PC-3 (cell line): ENCODE data around the gene ST6GALNAC3. TPM values are rescaled to one million over a fixed set of nuclear protein-coding genes. Genes with fewer than 3 reads are reported as not detected.

Experiments used
- ATAC-seq: fragments of 200-7000 bp; cut with Tn5 transposase; 2 replicates; pipeline ENCODE4 v1.9.1; 2020; ENCODE audit warnings: mild to moderate bottlenecking, moderate library complexity
- BruUV-seq: library from RNA; stranded (reverse); fragments of 400-500 nt; replicated peaks from 2 replicates; lab custom pipeline; 2021; lab: Mats Ljungman, UMichigan
- CTCF ChIA-PET: fragments of 300-600 bp; sonication (Branson Sonifier 250); formaldehyde crosslinking; loops from one replicate; lab custom pipeline; 2022; ENCODE audit warnings: antibody characterized with exemption; lab: Charles Lee
- POLR2A ChIA-PET: fragments of 300-600 bp; sonication (Branson Sonifier 250); formaldehyde crosslinking; loops from one replicate; lab custom pipeline; 2022; ENCODE audit warnings: antibody characterized with exemption; ENCODE audit not compliant: unreplicated experiment; lab: Charles Lee
- DNase-seq: peaks from one replicate; pipeline ENCODE4 v3.0.0-alpha.2; 2015
- H2AFZ ChIP-seq: fragments of 300-600 bp; sonication (generic); 2 replicates; pipeline ENCODE4 v1.6.0; 2016; ENCODE audit warnings: antibody characterized with exemption, low read length
- H3F3A ChIP-seq: fragments of 300-600 bp; sonication (generic); one replicate; pipeline ENCODE4 v1.6.0; 2017; ENCODE audit warnings: antibody characterized with exemption, low read length, control low read depth, mild to moderate bottlenecking; ENCODE audit not compliant: unreplicated experiment
- H3K27ac ChIP-seq: fragments of 300-600 bp; sonication (generic); 2 replicates; pipeline ENCODE4 v1.5.1; 2016; ENCODE audit warnings: mild to moderate bottlenecking, low read length
- H3K27me3 ChIP-seq: fragments of 300-600 bp; sonication (generic); 2 replicates; pipeline ENCODE4 v1.6.1; 2016; ENCODE audit warnings: low read length, mixed read lengths
- H3K36me3 ChIP-seq: fragments of 300-600 bp; sonication (generic); 2 replicates; pipeline ENCODE4 v1.6.1; 2016; ENCODE audit warnings: low read depth, mixed run types, low read length, mixed read lengths
- H3K4me1 ChIP-seq: fragments of 300-600 bp; sonication (generic); 2 replicates; pipeline ENCODE4 v1.5.1; 2016; ENCODE audit warnings: low read length; ENCODE audit not compliant: insufficient read depth
- H3K4me2 ChIP-seq: fragments of 300-600 bp; sonication (generic); 2 replicates; pipeline ENCODE4 v1.6.0; 2016; ENCODE audit warnings: low read length
- H3K4me3 ChIP-seq: fragments of 300-600 bp; sonication (generic); 2 replicates; pipeline ENCODE4 v1.5.1; 2016; ENCODE audit warnings: mild to moderate bottlenecking, low read length, mixed read lengths
- H3K79me2 ChIP-seq: fragments of 300-600 bp; sonication (generic); 2 replicates; pipeline ENCODE4 v1.6.1; 2017; ENCODE audit warnings: low read length, mixed read lengths
- H3K9ac ChIP-seq: fragments of 300-600 bp; sonication (generic); 2 replicates; pipeline ENCODE4 v1.6.0; 2016; ENCODE audit warnings: mild to moderate bottlenecking, low read length
- H3K9me2 ChIP-seq: fragments of 300-600 bp; sonication (generic); replicated peaks from 2 replicates; pipeline ENCODE4 v1.6.1; 2016; ENCODE audit warnings: mixed run types, low read length, mixed read lengths
- H3K9me3 ChIP-seq: fragments of 300-600 bp; sonication (generic); 2 replicates; pipeline ENCODE4 v1.6.1; 2016; ENCODE audit warnings: low read length, mixed read lengths
- H4K20me1 ChIP-seq: fragments of 300-600 bp; sonication (generic); 2 replicates; pipeline ENCODE4 v1.6.1; 2016; ENCODE audit warnings: low read length, mixed read lengths
- CTCF ChIP-seq: fragments of 300-600 bp; sonication (generic); conservative IDR thresholded peaks from 2 replicates; pipeline ENCODE4 v1.5.1; 2017; ENCODE audit warnings: antibody characterized with exemption, low read depth, mild to moderate bottlenecking, low read length
- EZH2 ChIP-seq: fragments of 300-600 bp; sonication (generic); IDR thresholded peaks from one replicate; pipeline ENCODE4 v1.6.1; 2017; ENCODE audit warnings: antibody characterized with exemption, mild to moderate bottlenecking, low read length; ENCODE audit not compliant: unreplicated experiment
- EZH2phosphoT487 ChIP-seq: fragments of 300-600 bp; sonication (generic); IDR thresholded peaks from 2 replicates; pipeline ENCODE4 v1.6.1; 2018; ENCODE audit warnings: mild to moderate bottlenecking, antibody characterized with exemption, low read length, borderline replicate concordance
- intact Hi-C: fragments of 100-400 bp; cut with micrococcal nuclease; formaldehyde crosslinking; loops from 2 replicates; pipeline ENCODE4 v1.9.0; 2023
- total RNA-seq: library from RNA; depleted of rRNA; stranded (reverse); fragments of >200 nt; gene quantifications from 2 replicates; pipeline ENCODE4 v1.2.3, GENCODE V29; 2014

The ST6GALNAC3 gene
- total RNA-seq, 1 experiment from 2014 or later = not detected

DNA sequence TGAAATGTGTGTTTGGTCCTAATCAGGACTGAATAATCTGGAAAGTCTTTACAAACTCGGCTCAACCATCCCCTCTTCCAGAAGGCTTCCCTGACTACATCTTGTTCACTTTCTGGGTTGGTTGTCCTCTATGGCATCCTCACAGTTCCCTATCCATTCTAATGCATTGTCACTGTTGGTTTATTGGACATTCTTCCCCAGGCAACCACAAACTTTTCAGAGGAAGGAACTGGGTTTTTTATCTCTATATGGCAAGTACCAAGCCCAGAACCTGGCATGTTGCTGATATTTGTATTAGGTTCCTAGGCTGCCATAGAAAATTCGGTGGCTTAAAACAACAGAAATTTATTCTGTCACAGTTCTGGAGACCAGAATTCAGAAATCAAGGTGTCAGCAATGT lies 429.2 kb downstream of the ST6GALNAC3 start:
- DNase-seq = no peak
- no peaks in the 10 kb centered on the region for H3K36me3 ChIP-seq
- H3K4me1 ChIP-seq = no peaks in the 10 kb centered on the region
- BruUV-seq = no TSS peak
- H3K79me2 ChIP-seq = no peaks in the 10 kb centered on the region
- H3K27ac ChIP-seq = no peak overlapping the region
- H3K4me2 ChIP-seq = no peak overlapping the region
- peaks cover 66% of the 10 kb centered on the region for H3K27me3 ChIP-seq
- H3K9me3 ChIP-seq = no peaks in the 10 kb centered on the region
- no peak overlapping the region for H2AFZ ChIP-seq
- ChIA-PET CTCF (no interaction called here), POLR2A (no interaction called here)
- H3K4me3 ChIP-seq = no peak overlapping the region
- no peak for TF ChIP-seq CTCF
- TF ChIP-seq EZH2phosphoT487 = no peak
- no peak for TF ChIP-seq EZH2
- H3F3A ChIP-seq = no peaks in the 10 kb centered on the region
- no peaks in the 10 kb centered on the region for H3K9me2 ChIP-seq
- intact Hi-C loops = no loop called here
- H4K20me1 ChIP-seq = no peaks in the 10 kb centered on the region
- no peak for ATAC-seq
- H3K9ac ChIP-seq = no peak overlapping the region

- H3F3A ChIP-seq = no peaks in the 10 kb centered on the region
- DNase-seq (no peak), ATAC-seq (no peak)
- BruUV-seq = no TSS peak
- no peaks in the 10 kb centered on the region for H3K79me2 ChIP-seq
- no peak overlapping the region for H3K9ac ChIP-seq
- no peak overlapping the region for H2AFZ ChIP-seq
- no peak overlapping the region for H3K4me2 ChIP-seq
- no peaks in the 10 kb centered on the region for H4K20me1 ChIP-seq
- TF ChIP-seq EZH2phosphoT487 (no peak), CTCF (no peak), EZH2 (no peak)
- CTCF ChIA-PET = no interaction called here
- H3K4me3 ChIP-seq = no peak overlapping the region
- peaks cover 38% of the 10 kb centered on the region for H3K27me3 ChIP-seq
- POLR2A ChIA-PET = no interaction called here
- no peaks in the 10 kb centered on the region for H3K4me1 ChIP-seq
- H3K27ac ChIP-seq = no peak overlapping the region
- no peaks in the 10 kb centered on the region for H3K36me3 ChIP-seq
- no peaks in the 10 kb centered on the region for H3K9me3 ChIP-seq
- intact Hi-C loops = no loop called here
- no peaks in the 10 kb centered on the region for H3K9me2 ChIP-seq
Measured at GRCh38 chr1:76507376-76507775, 432.8 kb downstream of the ST6GALNAC3 start.

GRCh38 chr1:76508871-76509270 lies 434.3 kb downstream of the ST6GALNAC3 start:
- intact Hi-C loops = no loop called here
- CTCF ChIA-PET = no interaction called here
- Histone ChIP-seq H2AFZ (no peak overlapping the region), H4K20me1 (no peaks in the 10 kb centered on the region), H3K9me2 (no peaks in the 10 kb centered on the region), H3K79me2 (no peaks in the 10 kb centered on the region), H3K4me2 (no peak overlapping the region), H3K4me1 (no peaks in the 10 kb centered on the region), H3K27me3 (peaks cover 27% of the 10 kb centered on the region), H3F3A (no peaks in the 10 kb centered on the region), H3K36me3 (no peaks in the 10 kb centered on the region), H3K9me3 (no peaks in the 10 kb centered on the region), H3K4me3 (no peak overlapping the region), H3K27ac (no peak overlapping the region), H3K9ac (no peak overlapping the region)
- TF ChIP-seq EZH2 = no peak
- no peak for TF ChIP-seq EZH2phosphoT487
- no peak for TF ChIP-seq CTCF
- ATAC-seq = no peak
- no peak for DNase-seq
- no TSS peak for BruUV-seq
- POLR2A ChIA-PET = no interaction called here
